DOHH2 (cell line): ENCODE results near the gene CRYZL1.

Experiments
- CTCF ChIP-seq: fragments of 200-600 bp; sonication (generic); IDR thresholded peaks from one replicate; pipeline ENCODE4 v1.5.1; 2014; ENCODE audit warnings: antibody characterized with exemption, mild to moderate bottlenecking, low read depth, low read length; ENCODE audit not compliant: poor library complexity, severe bottlenecking
- EZH2phosphoT487 ChIP-seq: fragments of 200-600 bp; sonication (generic); IDR thresholded peaks from 2 replicates; pipeline ENCODE4 v1.6.1; 2017; ENCODE audit warnings: borderline replicate concordance, mild to moderate bottlenecking, antibody characterized with exemption, low read length, moderate library complexity, mixed read lengths

- TF ChIP-seq CTCF (no peak), EZH2phosphoT487 (no peak)
These were observed 96.9 kb downstream of the CRYZL1 start for GRCh38 chr21:33544451-33545195.
